SH-SY5Y (cell line): ENCODE measurements around the gene SELENOH.
A peak's percentile ranks its signal among the peaks of the same experiment; 100 is the strongest.

Experiments used
- GATA2 ChIP-seq: IDR thresholded peaks from 2 replicates; pipeline ENCODE4 v1.6.1; 2011; ENCODE audit warnings: mild to moderate bottlenecking, low read depth, low read length
- GATA3 ChIP-seq: IDR thresholded peaks from 2 replicates; pipeline ENCODE4 v1.6.1; 2011; ENCODE audit warnings: low read depth, mild to moderate bottlenecking, low read length, moderate library complexity

Gene SELENOH

GRCh38 chr11:57764972-57765371 is 23.7 kb downstream of the SELENOH start:
- TF ChIP-seq GATA2 (no peak), GATA3 (no peak)

- TF ChIP-seq GATA2 (no peak), GATA3 (no peak)
Measured at GRCh38 chr11:57770793-57771192, 29.5 kb downstream of the SELENOH start.

- TF ChIP-seq GATA3 (no peak), GATA2 (no peak)
Measured at GRCh38 chr11:57771365-57771764, 30.1 kb downstream of the SELENOH start.

- TF ChIP-seq GATA2 (no peak), GATA3 (no peak)
Measured at GRCh38 chr11:57772562-57772961, 31.3 kb downstream of the SELENOH start.

- TF ChIP-seq GATA3 (no peak), GATA2 (no peak)
Measured at GRCh38 chr11:57773026-57773598, 31.8 kb downstream of the SELENOH start.

GRCh38 chr11:57775491-57775890 is 34.2 kb downstream of the SELENOH start:
- no peak for TF ChIP-seq GATA2
- TF ChIP-seq GATA3 = no peak

GRCh38 chr11:57776031-57776521 is 34.8 kb downstream of the SELENOH start:
- TF ChIP-seq GATA3 (no peak), GATA2 (no peak)

- TF ChIP-seq GATA3 (no peak), GATA2 (no peak)
Measured at GRCh38 chr11:57776577-57777210, 35.4 kb downstream of the SELENOH start.

GRCh38 chr11:57777969-57778317 is 36.7 kb downstream of the SELENOH start:
- TF ChIP-seq GATA3 (no peak), GATA2 (no peak)

GRCh38 chr11:57778318-57779037 is 37.2 kb downstream of the SELENOH start:
- TF ChIP-seq GATA2 = peak; percentile 62
- TF ChIP-seq GATA3 = no peak

- TF ChIP-seq GATA2 (no peak), GATA3 (no peak)
Measured at GRCh38 chr11:57779276-57779675, 38.0 kb downstream of the SELENOH start.

GRCh38 chr11:57781529-57781943 is 40.2 kb downstream of the SELENOH start:
- TF ChIP-seq GATA2 (no peak), GATA3 (no peak)

- TF ChIP-seq GATA2 (no peak), GATA3 (no peak)
Measured at GRCh38 chr11:57785072-57785471, 43.8 kb downstream of the SELENOH start.

- no peak for TF ChIP-seq GATA3
- TF ChIP-seq GATA2 = no peak
Measured at GRCh38 chr11:57786436-57786835, 45.1 kb downstream of the SELENOH start.

GRCh38 chr11:57787006-57787604 is 45.8 kb downstream of the SELENOH start:
- TF ChIP-seq GATA3 (no peak), GATA2 (no peak)
